OCI-LY1 (cell line): ENCODE data around the gene DAPK2.

Experiments
- H2AFZ ChIP-seq: fragments of 200-600 bp; sonication (generic), shearing (Covaris generic); 2 replicates; pipeline ENCODE4 v1.6.0; 2014; ENCODE audit warnings: antibody characterized with exemption, mild to moderate bottlenecking, low read length
- H3F3A ChIP-seq: fragments of 200-600 bp; sonication (generic), shearing (Covaris generic); 2 replicates; pipeline ENCODE4 v1.6.0; 2014; ENCODE audit warnings: mild to moderate bottlenecking, antibody characterized with exemption, low read length, moderate library complexity; ENCODE audit not compliant: insufficient read depth
- H3K27ac ChIP-seq: fragments of 200-600 bp; sonication (generic); 2 replicates; pipeline ENCODE4 v1.5.1; 2014; ENCODE audit warnings: low read length, mixed run types, mild to moderate bottlenecking, low read depth; ENCODE audit not compliant: poor library complexity, severe bottlenecking
- H3K27me3 ChIP-seq: fragments of 200-600 bp; sonication (generic); 2 replicates; pipeline ENCODE4 v1.6.0; 2014; ENCODE audit warnings: antibody characterized with exemption, mild to moderate bottlenecking, low read length, moderate library complexity; ENCODE audit not compliant: insufficient read depth
- H3K36me3 ChIP-seq: fragments of 200-600 bp; sonication (generic); 2 replicates; pipeline ENCODE4 v1.6.1; 2014; ENCODE audit warnings: mild to moderate bottlenecking, antibody characterized with exemption, low read length, moderate library complexity, mixed read lengths; ENCODE audit not compliant: insufficient read depth
- H3K4me1 ChIP-seq: fragments of 200-600 bp; sonication (generic); 2 replicates; pipeline ENCODE4 v1.5.1; 2014; ENCODE audit warnings: mild to moderate bottlenecking, low read length, moderate library complexity; ENCODE audit not compliant: insufficient read depth, severe bottlenecking
- H3K4me2 ChIP-seq: fragments of 200-600 bp; sonication (generic), shearing (Covaris generic); 2 replicates; pipeline ENCODE4 v1.6.1; 2014; ENCODE audit warnings: low read length
- H3K4me3 ChIP-seq: fragments of 200-600 bp; sonication (generic); 2 replicates; pipeline ENCODE4 v1.5.1; 2014; ENCODE audit warnings: low read length, low read depth, mild to moderate bottlenecking, mixed read lengths; ENCODE audit not compliant: poor library complexity, severe bottlenecking
- H3K79me2 ChIP-seq: fragments of 200-600 bp; shearing (Covaris generic); 2 replicates; pipeline ENCODE4 v1.6.1; 2016; ENCODE audit warnings: mixed run types, low read length, mixed read lengths; ENCODE audit not compliant: insufficient read depth
- H3K9ac ChIP-seq: fragments of 200-600 bp; sonication (generic), shearing (Covaris generic); 2 replicates; pipeline ENCODE4 v1.6.1; 2014; ENCODE audit warnings: mild to moderate bottlenecking, low read length, mixed read lengths
- H3K9me2 ChIP-seq: fragments of 200-600 bp; sonication (generic), shearing (Covaris generic); 2 replicates; pipeline ENCODE4 v1.6.1; 2014; ENCODE audit warnings: low read depth, mild to moderate bottlenecking, low read length, mixed read lengths
- H3K9me3 ChIP-seq: fragments of 200-600 bp; shearing (Covaris generic); 2 replicates; pipeline ENCODE4 v1.6.1; 2014; ENCODE audit warnings: low read length, mixed read lengths
- H4K20me1 ChIP-seq: fragments of 200-600 bp; sonication (generic), shearing (Covaris generic); 2 replicates; pipeline ENCODE4 v1.6.0; 2016; ENCODE audit warnings: mild to moderate bottlenecking, low read length; ENCODE audit not compliant: insufficient read depth
- CTCF ChIP-seq: fragments of 200-600 bp; sonication (generic), shearing (Covaris generic); IDR thresholded peaks from 2 replicates; pipeline ENCODE4 v1.5.1; 2017; ENCODE audit warnings: mild to moderate bottlenecking, antibody characterized with exemption, low read length, moderate library complexity, mixed read lengths
- EZH2 ChIP-seq: fragments of 200-600 bp; sonication (generic), shearing (Covaris generic); IDR thresholded peaks from 2 replicates; pipeline ENCODE4 v1.8.0; 2017; ENCODE audit warnings: borderline replicate concordance, mixed run types, mild to moderate bottlenecking, antibody characterized with exemption, low read length, moderate library complexity, mixed read lengths

DAPK2 gene

GRCh38 chr15:63905131-63905530, 141.2 kb downstream of the DAPK2 start:
- Histone ChIP-seq H3K4me2 (no peak overlapping the region), H3K36me3 (no peaks in the 10 kb centered on the region)
- no peak for TF ChIP-seq CTCF
- TF ChIP-seq EZH2 = no peak

GRCh38 chr15:63904042-63904441, 142.2 kb downstream of the DAPK2 start:
- Histone ChIP-seq H3K79me2 (no peaks in the 10 kb centered on the region), H3K4me2 (no peak overlapping the region), H3F3A (no peaks in the 10 kb centered on the region), H3K27me3 (no peaks in the 10 kb centered on the region), H3K4me1 (peaks cover 11% of the 10 kb centered on the region), H4K20me1 (no peaks in the 10 kb centered on the region), H3K9ac (no peak overlapping the region), H2AFZ (no peak overlapping the region), H3K4me3 (no peak overlapping the region), H3K9me2 (no peaks in the 10 kb centered on the region), H3K36me3 (no peaks in the 10 kb centered on the region), H3K9me3 (no peaks in the 10 kb centered on the region), H3K27ac (no peak overlapping the region)
- TF ChIP-seq EZH2 (no peak), CTCF (no peak)

More at GRCh38 chr15:63905131-63905530, 141.2 kb downstream of the DAPK2 start:
- Histone ChIP-seq H3K27ac (no peak overlapping the region), H4K20me1 (no peaks in the 10 kb centered on the region), H3K4me3 (no peak overlapping the region), H3F3A (no peaks in the 10 kb centered on the region), H2AFZ (no peak overlapping the region), H3K4me1 (peaks cover 11% of the 10 kb centered on the region), H3K79me2 (no peaks in the 10 kb centered on the region), H3K27me3 (no peaks in the 10 kb centered on the region), H3K9ac (no peak overlapping the region), H3K9me2 (no peaks in the 10 kb centered on the region), H3K9me3 (no peaks in the 10 kb centered on the region)

GRCh38 chr15:63902671-63903035, 143.6 kb downstream of the DAPK2 start:
- no peak for TF ChIP-seq CTCF
- TF ChIP-seq EZH2 = no peak
- no peaks in the 10 kb centered on the region for H3K27me3 ChIP-seq

More at GRCh38 chr15:63902671-63903035, 143.6 kb downstream of the DAPK2 start:
- Histone ChIP-seq H3K9me3 (no peaks in the 10 kb centered on the region), H2AFZ (no peak overlapping the region), H3K9ac (no peak overlapping the region), H3K4me3 (no peak overlapping the region), H4K20me1 (no peaks in the 10 kb centered on the region), H3K4me2 (no peak overlapping the region), H3K4me1 (peaks cover 11% of the 10 kb centered on the region), H3K79me2 (no peaks in the 10 kb centered on the region), H3K9me2 (no peaks in the 10 kb centered on the region), H3F3A (no peaks in the 10 kb centered on the region), H3K36me3 (no peaks in the 10 kb centered on the region), H3K27ac (no peak overlapping the region)
